Right cardiac atrium (tissue), 5 donors: ENCODE data around the gene PLPP4. TPM values are rescaled to one million over a fixed set of nuclear protein-coding genes. Genes with fewer than 3 reads are reported as not detected.

Source experiments
- ATAC-seq, 2 donors: fragments of 200-7000 bp; cut with Tn5 transposase; one replicate each; pipeline versions ENCODE4 v1.8.0 to v1.9.1; 2020; ENCODE audit warnings: moderate library complexity in 2 of 2, mild to moderate bottlenecking in 1 of 2
- DNase-seq, 3 donors: peaks; one replicate each; pipeline ENCODE4 v3.0.0-alpha.2; 2020
- H3K27ac ChIP-seq: one replicate; pipeline ENCODE4 v1.5.1; 2013; ENCODE audit warnings: mild to moderate bottlenecking, low read length, control low read depth, moderate library complexity
- H3K27me3 ChIP-seq: one replicate; pipeline ENCODE4 v1.6.1; 2013; ENCODE audit not compliant: control insufficient read depth, insufficient read depth
- H3K4me1 ChIP-seq: one replicate; pipeline ENCODE4 v1.6.1; 2013; ENCODE audit warnings: low read length; ENCODE audit not compliant: control insufficient read depth, insufficient read depth
- H3K4me3 ChIP-seq: one replicate; pipeline ENCODE4 v1.5.1; 2013; ENCODE audit warnings: low read length, control low read depth
- H3K9me3 ChIP-seq: one replicate; pipeline ENCODE4 v1.6.1; 2013; ENCODE audit warnings: low read length; ENCODE audit not compliant: control insufficient read depth
- WGBS: extraction: QIAGEN DNeasy Blood & Tissue Kit; methylation state at CpG from one replicate; pipeline ENCODE4 v1.1.7; 2013; 5-methylcytosine and 5-hydroxymethylcytosine counted together
- intact Hi-C, 4 donors: fragments of 100-400 bp; cut with DNase I; formaldehyde crosslinking; loops; one replicate each; pipeline versions ENCODE4 v1.11.0 to v1.14.0; 2022 to 2023
- polyA plus RNA-seq: library from polyadenylated mRNA; stranded (reverse); fragments of 200-250 nt; gene quantifications from one replicate; pipeline ENCODE4 v1.2.3, GENCODE V29; 2013
- total RNA-seq, 4 donors: library from RNA; stranded (reverse); fragmentation: NEBNext Ultra II Directional; extraction: Animal tissue kit (Norgen Biotek cat#: 25700); gene quantifications; one replicate each; pipeline ENCODE4 v1.2.1, GENCODE V29; 2021
- donor health status: healthy with polysubstance abuse.
- donor health status: DM: no; HTN: yes; CAD: no.
- donor health status: DM: no; HTN: no; CAD: no.
- donor health status: DM: no; HTN: yes; CAD: no; lungs with severe emphysema.
- donor health status: DM: yes; HTN: yes; CAD: no.

The PLPP4 gene
- total and polyA plus RNA-seq, 5 donors, result 0.09 TPM; not detected in 4

- no peak for ATAC-seq
- H3K27ac ChIP-seq, result no peak overlapping the region
- no peaks in the 10 kb centered on the region for H3K4me1 ChIP-seq
- no peaks in the 10 kb centered on the region for H3K9me3 ChIP-seq
- no peak overlapping the region for H3K4me3 ChIP-seq
- no peak for DNase-seq
- H3K27me3 ChIP-seq, result no peaks in the 10 kb centered on the region
- intact Hi-C loops, result no loop called here
- WGBS, result 67% methylated on average over 3 of the region's 3 CpGs
Observed at GRCh38 chr10:120521880-120522279, 64.9 kb downstream of the PLPP4 start.

- Histone ChIP-seq H3K27ac (no peak overlapping the region), H3K4me1 (no peaks in the 10 kb centered on the region), H3K4me3 (no peak overlapping the region), H3K9me3 (no peaks in the 10 kb centered on the region), H3K27me3 (no peaks in the 10 kb centered on the region)
- intact Hi-C loops, result no loop called here
- DNase-seq (no peak), ATAC-seq (no peak)
- WGBS, result 84% methylated on average over 3 of the region's 3 CpGs
Observed at GRCh38 chr10:120527691-120528090, 70.7 kb downstream of the PLPP4 start.

GRCh38 chr10:120530699-120531098, 73.7 kb downstream of the PLPP4 start:
- Histone ChIP-seq H3K4me1 (no peaks in the 10 kb centered on the region), H3K27me3 (no peaks in the 10 kb centered on the region), H3K9me3 (no peaks in the 10 kb centered on the region), H3K27ac (no peak overlapping the region), H3K4me3 (no peak overlapping the region)
- DNase-seq (no peak), ATAC-seq (no peak)
- 79% methylated on average over 1 of the region's 1 CpG for WGBS
- intact Hi-C loops, result no loop called here

- no peaks in the 10 kb centered on the region for H3K9me3 ChIP-seq
- ATAC-seq (no peak), DNase-seq (no peak)
- H3K4me3 ChIP-seq, result no peak overlapping the region
- H3K4me1 ChIP-seq, result no peaks in the 10 kb centered on the region
- intact Hi-C loops, result no loop called here
- H3K27me3 ChIP-seq, result no peaks in the 10 kb centered on the region
- no peak overlapping the region for H3K27ac ChIP-seq
- WGBS, result 61% methylated on average over 2 of the region's 2 CpGs
Observed at GRCh38 chr10:120538091-120538490, 81.1 kb downstream of the PLPP4 start.

GRCh38 chr10:120539076-120539475, 82.0 kb downstream of the PLPP4 start:
- H3K4me3 ChIP-seq, result no peak overlapping the region
- no peak for DNase-seq
- no peaks in the 10 kb centered on the region for H3K4me1 ChIP-seq
- intact Hi-C loops, result no loop called here
- no peak for ATAC-seq
- H3K27ac ChIP-seq, result no peak overlapping the region
- no peaks in the 10 kb centered on the region for H3K27me3 ChIP-seq
- H3K9me3 ChIP-seq, result no peaks in the 10 kb centered on the region
- 32% methylated on average over 3 of the region's 3 CpGs for WGBS

GRCh38 chr10:120540486-120540885, 83.5 kb downstream of the PLPP4 start:
- intact Hi-C loops, result no loop called here
- Histone ChIP-seq H3K27me3 (no peaks in the 10 kb centered on the region), H3K4me3 (no peak overlapping the region), H3K9me3 (no peaks in the 10 kb centered on the region), H3K27ac (no peak overlapping the region), H3K4me1 (no peaks in the 10 kb centered on the region)
- no peak for ATAC-seq
- WGBS, result 93% methylated on average over 3 of the region's 3 CpGs
- no peak for DNase-seq

GRCh38 chr10:120541984-120542383, 85.0 kb downstream of the PLPP4 start:
- DNase-seq (no peak), ATAC-seq (no peak)
- intact Hi-C loops, result no loop called here
- no peaks in the 10 kb centered on the region for H3K27me3 ChIP-seq
- WGBS, result 75% methylated on average over 4 of the region's 4 CpGs
- no peak overlapping the region for H3K27ac ChIP-seq
- H3K4me1 ChIP-seq, result no peaks in the 10 kb centered on the region
- H3K9me3 ChIP-seq, result no peaks in the 10 kb centered on the region
- no peak overlapping the region for H3K4me3 ChIP-seq

GRCh38 chr10:120542591-120542990, 85.6 kb downstream of the PLPP4 start:
- WGBS, result 82% methylated on average over 7 of the region's 7 CpGs
- Histone ChIP-seq H3K4me3 (no peak overlapping the region), H3K27ac (no peak overlapping the region), H3K9me3 (no peaks in the 10 kb centered on the region), H3K4me1 (no peaks in the 10 kb centered on the region), H3K27me3 (no peaks in the 10 kb centered on the region)
- DNase-seq, result no peak
- no peak for ATAC-seq
- intact Hi-C loops, result no loop called here

GRCh38 chr10:120543291-120543690, 86.3 kb downstream of the PLPP4 start:
- intact Hi-C loops, result no loop called here

GRCh38 chr10:120548210-120548609, 91.2 kb downstream of the PLPP4 start:
- no peak for DNase-seq
- ATAC-seq, result no peak
- no peaks in the 10 kb centered on the region for H3K9me3 ChIP-seq
- 80% methylated on average over 4 of the region's 4 CpGs for WGBS
- H3K27me3 ChIP-seq, result no peaks in the 10 kb centered on the region
- H3K27ac ChIP-seq, result no peak overlapping the region
- no peak overlapping the region for H3K4me3 ChIP-seq
- intact Hi-C loops, result no loop called here
- no peaks in the 10 kb centered on the region for H3K4me1 ChIP-seq

More at GRCh38 chr10:120543291-120543690, 86.3 kb downstream of the PLPP4 start:
- Histone ChIP-seq H3K27ac (no peak overlapping the region), H3K4me3 (no peak overlapping the region), H3K4me1 (no peaks in the 10 kb centered on the region), H3K27me3 (no peaks in the 10 kb centered on the region), H3K9me3 (no peaks in the 10 kb centered on the region)
- DNase-seq (no peak), ATAC-seq (no peak)
- WGBS, result 90% methylated on average over 2 of the region's 2 CpGs

GRCh38 chr10:120552262-120552661, 95.2 kb downstream of the PLPP4 start:
- H3K27ac ChIP-seq, result no peak overlapping the region
- H3K4me3 ChIP-seq, result no peak overlapping the region
- WGBS, result 69% methylated on average over 2 of the region's 2 CpGs
- DNase-seq (no peak), ATAC-seq (no peak)
- no peaks in the 10 kb centered on the region for H3K4me1 ChIP-seq
- no peaks in the 10 kb centered on the region for H3K27me3 ChIP-seq
- intact Hi-C loops, result no loop called here
- peaks cover 3% of the 10 kb centered on the region for H3K9me3 ChIP-seq

GRCh38 chr10:120553911-120554310, 96.9 kb downstream of the PLPP4 start:
- no peak overlapping the region for H3K27ac ChIP-seq
- no peaks in the 10 kb centered on the region for H3K27me3 ChIP-seq
- H3K9me3 ChIP-seq, result peaks cover 3% of the 10 kb centered on the region
- DNase-seq (no peak), ATAC-seq (no peak)
- no peaks in the 10 kb centered on the region for H3K4me1 ChIP-seq
- intact Hi-C loops, result no loop called here
- WGBS, result 64% methylated on average over 2 of the region's 2 CpGs
- no peak overlapping the region for H3K4me3 ChIP-seq
